HFFc6 (cell line): Measurements from ENCODE around the gene GLDC. TPM values are rescaled to one million over a fixed set of nuclear protein-coding genes. Genes with fewer than 3 reads are reported as not detected.

Source experiments
- DNase-seq: peaks from one replicate; pipeline ENCODE4 v3.0.0-alpha.2; 2018
- H3K27ac Mint-ChIP-seq: 2 replicates; pipeline ENCODE4 v1.8.0; 2020; ENCODE audit warnings: mild to moderate bottlenecking, mixed read lengths
- H3K27me3 Mint-ChIP-seq: 2 replicates; pipeline ENCODE4 v1.8.0; 2021; ENCODE audit warnings: mild to moderate bottlenecking, moderate library complexity, mixed read lengths; ENCODE audit not compliant: insufficient read depth
- H3K36me3 Mint-ChIP-seq: 2 replicates; pipeline ENCODE4 v1.8.0; 2021; ENCODE audit warnings: low read depth, mixed read lengths
- H3K4me1 Mint-ChIP-seq: 2 replicates; pipeline ENCODE4 v1.8.0; 2020; ENCODE audit warnings: low read depth, mixed read lengths
- H3K4me3 Mint-ChIP-seq: 2 replicates; pipeline ENCODE4 v1.8.0; 2020; ENCODE audit warnings: mild to moderate bottlenecking, moderate library complexity, mixed read lengths
- H3K9me3 Mint-ChIP-seq: 2 replicates; pipeline ENCODE4 v1.8.0; 2020; ENCODE audit warnings: mild to moderate bottlenecking, mixed read lengths
- total RNA-seq, 6 experiments: library from RNA; stranded (reverse); fragmentation: NEBNext Ultra II Directional; extraction: Animal tissue kit (Norgen Biotek cat#: 25700); gene quantifications; 2 replicates in 1 of 6; 3 replicates in 5 of 6; pipeline ENCODE4 v1.2.3, GENCODE V29; 2021
- TF ChIP-seq, protein P1 (sequence below): fragments of 200-600 bp; sonication (generic); IDR thresholded peaks from 2 replicates; pipeline ENCODE4 v1.5.0; 2021; ENCODE audit warnings: antibody characterized with exemption, mild to moderate bottlenecking

The GLDC gene
- total RNA-seq, 6 experiments from 2014 or later = 0.12 to 0.41 (median 0.23) TPM

DNA sequence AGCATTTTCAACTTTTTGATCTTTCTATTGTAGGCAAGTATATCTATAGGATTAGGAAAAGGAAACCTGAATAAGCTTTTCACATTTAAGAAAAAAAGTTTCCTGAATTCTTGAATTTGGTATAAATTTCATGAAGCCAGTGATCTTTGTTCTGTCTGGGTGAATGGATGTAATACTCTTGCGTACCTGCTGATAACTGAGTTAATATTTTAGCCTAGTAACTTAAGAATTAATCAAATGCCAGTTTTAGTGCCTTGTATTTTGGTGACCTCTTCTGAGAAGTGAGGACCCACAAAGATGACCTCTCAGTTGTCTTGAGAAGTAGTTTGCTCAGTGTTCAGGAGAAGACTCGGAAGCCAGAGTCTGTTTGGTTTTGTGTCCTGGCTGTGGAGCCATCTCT, 154.7 kb downstream of the GLDC start:
- Mint-ChIP-seq H3K9me3 (no peaks in the 10 kb centered on the region), H3K27me3 (no peaks in the 10 kb centered on the region), H3K4me3 (no peak overlapping the region), H3K36me3 (peaks cover 14% of the 10 kb centered on the region), H3K4me1 (peaks cover 14% of the 10 kb centered on the region), H3K27ac (no peak overlapping the region)
- TF ChIP-seq, protein P1, sequence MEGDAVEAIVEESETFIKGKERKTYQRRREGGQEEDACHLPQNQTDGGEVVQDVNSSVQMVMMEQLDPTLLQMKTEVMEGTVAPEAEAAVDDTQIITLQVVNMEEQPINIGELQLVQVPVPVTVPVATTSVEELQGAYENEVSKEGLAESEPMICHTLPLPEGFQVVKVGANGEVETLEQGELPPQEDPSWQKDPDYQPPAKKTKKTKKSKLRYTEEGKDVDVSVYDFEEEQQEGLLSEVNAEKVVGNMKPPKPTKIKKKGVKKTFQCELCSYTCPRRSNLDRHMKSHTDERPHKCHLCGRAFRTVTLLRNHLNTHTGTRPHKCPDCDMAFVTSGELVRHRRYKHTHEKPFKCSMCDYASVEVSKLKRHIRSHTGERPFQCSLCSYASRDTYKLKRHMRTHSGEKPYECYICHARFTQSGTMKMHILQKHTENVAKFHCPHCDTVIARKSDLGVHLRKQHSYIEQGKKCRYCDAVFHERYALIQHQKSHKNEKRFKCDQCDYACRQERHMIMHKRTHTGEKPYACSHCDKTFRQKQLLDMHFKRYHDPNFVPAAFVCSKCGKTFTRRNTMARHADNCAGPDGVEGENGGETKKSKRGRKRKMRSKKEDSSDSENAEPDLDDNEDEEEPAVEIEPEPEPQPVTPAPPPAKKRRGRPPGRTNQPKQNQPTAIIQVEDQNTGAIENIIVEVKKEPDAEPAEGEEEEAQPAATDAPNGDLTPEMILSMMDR = no peak
- DNase-seq = no peak

DNA sequence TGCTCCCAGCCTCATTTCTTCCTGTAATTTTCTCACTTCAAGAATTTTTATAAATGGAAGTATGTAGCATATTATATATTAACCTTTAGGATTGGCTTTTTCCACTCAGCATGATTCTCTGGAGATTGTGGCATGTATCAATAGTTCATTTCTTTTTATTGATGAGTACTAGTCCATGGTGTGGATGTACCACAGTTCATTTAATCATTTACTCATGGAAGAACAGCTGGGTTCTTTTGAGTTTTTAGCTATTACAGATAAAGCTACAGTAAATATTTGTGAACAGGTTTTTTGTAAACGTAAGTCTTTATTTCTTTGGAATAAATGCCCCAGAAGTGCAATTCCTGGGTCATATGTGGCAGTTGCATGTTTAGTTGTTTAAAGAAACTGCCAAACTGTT, 156.4 kb downstream of the GLDC start:
- no peak overlapping the region for H3K4me3 Mint-ChIP-seq
- DNase-seq = no peak
- no peaks in the 10 kb centered on the region for H3K9me3 Mint-ChIP-seq
- no peak overlapping the region for H3K27ac Mint-ChIP-seq
- peaks cover 18% of the 10 kb centered on the region for H3K36me3 Mint-ChIP-seq
- TF ChIP-seq, protein P1 = no peak
- H3K27me3 Mint-ChIP-seq = no peaks in the 10 kb centered on the region
- H3K4me1 Mint-ChIP-seq = peaks cover 14% of the 10 kb centered on the region

DNA sequence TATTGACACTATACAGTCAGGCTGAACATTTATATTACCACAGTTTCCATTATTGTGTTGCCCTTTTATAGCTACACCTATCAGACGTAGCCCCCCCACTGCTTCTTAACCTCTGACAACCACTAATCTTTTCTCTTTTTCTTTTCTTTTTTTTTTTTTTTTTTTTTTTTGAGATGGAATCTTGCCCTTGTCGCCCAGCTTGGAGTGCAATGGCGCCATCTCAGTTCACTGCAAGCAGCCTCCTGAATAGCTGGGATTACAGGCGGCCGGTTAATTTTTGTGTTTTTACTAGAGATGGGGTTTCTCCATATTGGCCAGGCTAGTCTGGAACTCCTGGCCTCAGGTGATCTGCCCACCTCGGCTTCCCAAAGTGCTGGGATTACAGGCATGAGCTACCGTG, 157.1 kb downstream of the GLDC start:
- Mint-ChIP-seq H3K27me3 (no peaks in the 10 kb centered on the region), H3K4me3 (no peak overlapping the region), H3K9me3 (no peaks in the 10 kb centered on the region), H3K27ac (no peak overlapping the region), H3K36me3 (peaks cover 23% of the 10 kb centered on the region), H3K4me1 (peaks cover 14% of the 10 kb centered on the region)
- TF ChIP-seq, protein P1 = peak; percentile 21; the same call in 1 of the 2 replicates
- DNase-seq = no peak

DNA sequence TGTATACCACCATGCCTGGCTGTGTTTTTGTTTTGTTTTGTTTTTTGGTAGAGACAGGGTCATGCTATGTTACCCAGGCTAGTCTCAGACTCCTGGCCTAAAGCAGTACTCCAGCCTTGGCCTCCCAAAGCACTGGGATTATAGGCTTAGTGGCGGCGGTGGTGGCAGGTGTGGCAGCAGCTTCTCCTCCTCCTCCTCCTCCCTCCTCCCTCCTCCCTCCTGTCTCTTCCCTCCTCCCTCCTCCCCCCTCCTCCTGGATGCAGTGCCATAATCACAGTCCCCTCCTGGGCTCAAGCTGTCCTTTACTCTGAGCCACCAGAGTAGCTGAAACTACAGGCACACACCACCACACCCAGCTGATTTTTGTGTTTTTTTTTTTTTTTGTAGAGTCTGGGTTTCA, 161.3 kb downstream of the GLDC start:
- no peaks in the 10 kb centered on the region for H3K9me3 Mint-ChIP-seq
- no peaks in the 10 kb centered on the region; the same call in 1 of the 2 replicates for H3K27me3 Mint-ChIP-seq
- DNase-seq = no peak
- no peak overlapping the region for H3K4me3 Mint-ChIP-seq
- peaks cover 22% of the 10 kb centered on the region for H3K36me3 Mint-ChIP-seq
- TF ChIP-seq, protein P1 = no peak
- H3K27ac Mint-ChIP-seq = no peak overlapping the region
- H3K4me1 Mint-ChIP-seq = no peaks in the 10 kb centered on the region

Other genes with a start within 250 kb of the GLDC start
- 10 to 100 TPM; 23.3 to 34.9 (median 26.2) TPM for gene UHRF2, start 232.5 kb downstream of the GLDC start, total RNA-seq
- gene KDM4C, start 112.2 kb upstream of the GLDC start, total RNA-seq = 10 to 100 TPM in 5 of 6 experiments, 1 to 10 TPM in 1; 9.1 to 12.0 (median 11.1) TPM